Suprapubic skin (tissue), 4 donors: ENCODE measurements around the gene INPP5A.

Experiments
- POLR2A ChIP-seq, 2 donors: fragments of 450-650 bp; IDR thresholded peaks; one replicate each; pipeline ENCODE4 v1.6.1; 2017; ENCODE audit warnings: antibody characterized with exemption in 2 of 2, mild to moderate bottlenecking in 2 of 2, moderate library complexity in 2 of 2
- POLR2AphosphoS5 ChIP-seq, 3 donors: sonication (generic); formaldehyde crosslinking; IDR thresholded peaks; one replicate each; pipeline ENCODE4 v1.6.1; 2017; ENCODE audit warnings: antibody characterized with exemption in 3 of 3
- TF ChIP-seq, protein P1 (sequence below), 2 donors: fragments of 200-600 bp in 1 of 2; fragments of 450-650 bp in 1 of 2; sonication (generic) in 1 of 2; IDR thresholded peaks; one replicate each; pipeline ENCODE4 v1.5.1; 2016 to 2019; ENCODE audit warnings: antibody characterized with exemption in 2 of 2, mild to moderate bottlenecking in 1 of 2, moderate library complexity in 1 of 2

GRCh38 chr10:132611026-132611910 is 73.7 kb downstream of the INPP5A start:
- no peak for TF ChIP-seq POLR2AphosphoS5 (IDR thresholded peaks at IDR 0.05)
- no peak for TF ChIP-seq POLR2A (IDR thresholded peaks at IDR 0.05)
- TF ChIP-seq, protein P1, sequence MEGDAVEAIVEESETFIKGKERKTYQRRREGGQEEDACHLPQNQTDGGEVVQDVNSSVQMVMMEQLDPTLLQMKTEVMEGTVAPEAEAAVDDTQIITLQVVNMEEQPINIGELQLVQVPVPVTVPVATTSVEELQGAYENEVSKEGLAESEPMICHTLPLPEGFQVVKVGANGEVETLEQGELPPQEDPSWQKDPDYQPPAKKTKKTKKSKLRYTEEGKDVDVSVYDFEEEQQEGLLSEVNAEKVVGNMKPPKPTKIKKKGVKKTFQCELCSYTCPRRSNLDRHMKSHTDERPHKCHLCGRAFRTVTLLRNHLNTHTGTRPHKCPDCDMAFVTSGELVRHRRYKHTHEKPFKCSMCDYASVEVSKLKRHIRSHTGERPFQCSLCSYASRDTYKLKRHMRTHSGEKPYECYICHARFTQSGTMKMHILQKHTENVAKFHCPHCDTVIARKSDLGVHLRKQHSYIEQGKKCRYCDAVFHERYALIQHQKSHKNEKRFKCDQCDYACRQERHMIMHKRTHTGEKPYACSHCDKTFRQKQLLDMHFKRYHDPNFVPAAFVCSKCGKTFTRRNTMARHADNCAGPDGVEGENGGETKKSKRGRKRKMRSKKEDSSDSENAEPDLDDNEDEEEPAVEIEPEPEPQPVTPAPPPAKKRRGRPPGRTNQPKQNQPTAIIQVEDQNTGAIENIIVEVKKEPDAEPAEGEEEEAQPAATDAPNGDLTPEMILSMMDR (IDR thresholded peaks at IDR 0.05) = no peak
